IMR-90 (cell line): ENCODE results near the gene LRCOL1. TPM values are rescaled to one million over a fixed set of nuclear protein-coding genes. Genes with fewer than 3 reads are reported as not detected.

ENCODE experiments used
- ATAC-seq: fragments of 200-7000 bp; cut with Tn5 transposase; 2 replicates; pipeline ENCODE4 v1.9.1; 2020; ENCODE audit warnings: low read depth, mild to moderate bottlenecking, moderate library complexity
- BruUV-seq: library from RNA; stranded (reverse); fragments of 400-500 nt; replicated peaks from 2 replicates; lab custom pipeline; 2021; lab: Mats Ljungman, UMichigan
- CTCF ChIA-PET: fragments of 300-600 bp; formaldehyde crosslinking; extraction: SDS; loops from one replicate; lab custom pipeline; 2021; ENCODE audit warnings: antibody characterized with exemption; lab: Yijun Ruan, JAX
- POLR2A ChIA-PET: fragments of 300-600 bp; sonication (Branson Sonifier 250); formaldehyde crosslinking; loops from one replicate; lab custom pipeline; 2022; ENCODE audit warnings: antibody characterized with exemption; ENCODE audit not compliant: unreplicated experiment; lab: Charles Lee
- DNase-seq: peaks from one replicate; pipeline ENCODE4 v3.0.0; 2013
- H2AFZ ChIP-seq: replicated peaks from 2 replicates; pipeline ENCODE3; 2013; ENCODE audit warnings: low read length, mild to moderate bottlenecking; ENCODE audit not compliant: poor library complexity
- H2AK5ac ChIP-seq: 2 replicates; pipeline ENCODE4 v1.6.1; 2013; ENCODE audit warnings: low read depth, low read length, inconsistent platforms
- H2AK9ac ChIP-seq: replicated peaks from 2 replicates; pipeline ENCODE3; 2013; ENCODE audit warnings: mild to moderate bottlenecking, low read depth, low read length, moderate library complexity; ENCODE audit not compliant: poor library complexity
- H2BK120ac ChIP-seq: 2 replicates; pipeline ENCODE4 v1.6.1; 2013; ENCODE audit warnings: low read depth, low read length, inconsistent platforms
- H2BK15ac ChIP-seq: 3 replicates; pipeline ENCODE4 v1.6.1; 2013; ENCODE audit warnings: low read depth, low read length, inconsistent platforms
- H2BK20ac ChIP-seq: 2 replicates; pipeline ENCODE4 v1.6.1; 2013; ENCODE audit warnings: low read depth, mild to moderate bottlenecking, inconsistent platforms, low read length, moderate library complexity
- H2BK5ac ChIP-seq: 2 replicates; pipeline ENCODE4 v1.6.1; 2013; ENCODE audit warnings: mild to moderate bottlenecking, low read depth, low read length, inconsistent platforms; ENCODE audit not compliant: poor library complexity, severe bottlenecking
- H3K14ac ChIP-seq: replicated peaks from 2 replicates; pipeline ENCODE4 v1.6.1; 2013; ENCODE audit warnings: low read depth, low read length, inconsistent platforms
- H3K18ac ChIP-seq: 2 replicates; pipeline ENCODE4 v1.6.1; 2013; ENCODE audit warnings: low read depth, low read length, control low read depth
- H3K23ac ChIP-seq: 2 replicates; pipeline ENCODE4 v1.6.1; 2013; ENCODE audit warnings: low read depth, low read length, inconsistent platforms
- H3K27ac ChIP-seq: 2 replicates; pipeline ENCODE4 v1.5.1; 2013; ENCODE audit warnings: mild to moderate bottlenecking, control low read depth, low read length; ENCODE audit not compliant: insufficient read depth
- H3K27me3 ChIP-seq: 2 replicates; pipeline ENCODE4 v1.6.1; 2013; ENCODE audit warnings: low read length; ENCODE audit not compliant: control insufficient read depth, insufficient read depth
- H3K36me3 ChIP-seq: 2 replicates; pipeline ENCODE4 v1.6.1; 2013; ENCODE audit warnings: low read length, mixed read lengths; ENCODE audit not compliant: control insufficient read depth, insufficient read depth
- H3K4ac ChIP-seq: 2 replicates; pipeline ENCODE4 v1.6.1; 2013; ENCODE audit warnings: low read depth, low read length, inconsistent platforms
- H3K4me1 ChIP-seq: 2 replicates; pipeline ENCODE4 v1.6.1; 2013; ENCODE audit warnings: low read length, mixed read lengths; ENCODE audit not compliant: control insufficient read depth, insufficient read depth
- H3K4me2 ChIP-seq: 2 replicates; pipeline ENCODE4 v1.6.1; 2013; ENCODE audit warnings: low read depth, mild to moderate bottlenecking, control low read depth, low read length, moderate library complexity
- H3K4me3 ChIP-seq: 2 replicates; pipeline ENCODE4 v1.5.1; 2013; ENCODE audit warnings: low read depth, mild to moderate bottlenecking, control low read depth, low read length, moderate library complexity; ENCODE audit not compliant: insufficient read depth
- H3K56ac ChIP-seq: 2 replicates; pipeline ENCODE4 v1.6.1; 2013; ENCODE audit warnings: low read length, inconsistent platforms; ENCODE audit not compliant: insufficient read depth; ENCODE audit errors: extremely low read depth
- H3K79me1 ChIP-seq, 2 experiments: 2 replicates each; pipeline ENCODE4 v1.6.1; 2013; ENCODE audit warnings: low read length in 2 of 2, inconsistent platforms in 1 of 2, low read depth in 1 of 2
- H3K9ac ChIP-seq: 2 replicates; pipeline ENCODE4 v1.6.1; 2013; ENCODE audit warnings: low read depth, low read length, control low read depth
- H3K9me1 ChIP-seq: 2 replicates; pipeline ENCODE4 v1.6.1; 2013; ENCODE audit warnings: low read length, inconsistent platforms; ENCODE audit not compliant: insufficient read depth
- H3K9me3 ChIP-seq: 2 replicates; pipeline ENCODE4 v1.6.1; 2013; ENCODE audit warnings: low read length; ENCODE audit not compliant: control insufficient read depth, insufficient read depth
- H4K20me1 ChIP-seq: 2 replicates; pipeline ENCODE4 v1.6.1; 2013; ENCODE audit warnings: low read length, inconsistent platforms; ENCODE audit not compliant: insufficient read depth
- H4K5ac ChIP-seq: 2 replicates; pipeline ENCODE4 v1.6.1; 2013; ENCODE audit warnings: mild to moderate bottlenecking, low read depth, low read length, control low read depth
- H4K8ac ChIP-seq, 2 experiments: 2 replicates each; pipeline ENCODE4 v1.6.1; 2013; ENCODE audit warnings: low read depth in 2 of 2, low read length in 2 of 2, control low read depth in 1 of 2, inconsistent platforms in 1 of 2
- H4K91ac ChIP-seq: 2 replicates; pipeline ENCODE4 v1.6.1; 2013; ENCODE audit warnings: low read depth, low read length, inconsistent platforms; ENCODE audit not compliant: insufficient read depth
- FOS ChIP-seq: fragments of 150-350 bp; IDR thresholded peaks from 2 replicates; pipeline ENCODE4 v1.6.1; 2016; ENCODE audit warnings: low read depth, low read length
- MAFK ChIP-seq: IDR thresholded peaks from 2 replicates; pipeline ENCODE4 v1.6.1; 2012; ENCODE audit warnings: low read depth, low read length, improper control_type of control experiment
- WGBS, 2 experiments: methylation state at CpG; one replicate each; pipeline versions ENCODE4 v1.1.5 to v1.1.7; 2013; ENCODE audit warnings: missing lambda C conversion rate in 2 of 2; ENCODE audit not compliant: insufficient read length in 1 of 2; ENCODE audit errors: extremely low coverage in 2 of 2; 5-methylcytosine and 5-hydroxymethylcytosine counted together
- dilution Hi-C: fragments of 300-500 bp; cut with HindIII; formaldehyde crosslinking; loops from one replicate; pipeline ENCODE4 v1.14.3; 2018; ENCODE audit warnings: low sequenced_read_pairs; ENCODE audit not compliant: unreplicated experiment
- in situ Hi-C: fragments of 300-500 bp; cut with MboI; formaldehyde crosslinking; loops from 3 replicates; pipeline ENCODE4 v1.14.3; 2019; ENCODE audit warnings: low sequenced_read_pairs, inconsistent platforms, mixed read lengths
- intact Hi-C: fragments of 100-400 bp; cut with micrococcal nuclease; formaldehyde crosslinking; loops from 2 replicates; pipeline ENCODE4 v1.10.0; 2022
- polyA plus RNA-seq, 3 experiments: library from polyadenylated mRNA; depleted of rRNA; stranded (reverse); fragments of >200 nt; gene quantifications; 2 replicates each; pipeline ENCODE4 v1.2.3, GENCODE V29; 2012; ENCODE audit warnings: low replicate concordance in 1 of 3
- total RNA-seq: library from RNA; depleted of rRNA; stranded (reverse); fragments of >200 nt; gene quantifications from 2 replicates; pipeline ENCODE4 v1.2.3, GENCODE V29; 2012
- TF ChIP-seq, protein P1 (sequence below): conservative IDR thresholded peaks from 2 replicates; pipeline ENCODE4 v1.5.1; 2012; ENCODE audit warnings: mild to moderate bottlenecking, low read depth, low read length, improper control_type of control experiment

Gene LRCOL1
- total and polyA plus RNA-seq, 2 of the 4 experiments (the other 2 are of a cell fraction) = 1.0 TPM; not detected in 1

DNA sequence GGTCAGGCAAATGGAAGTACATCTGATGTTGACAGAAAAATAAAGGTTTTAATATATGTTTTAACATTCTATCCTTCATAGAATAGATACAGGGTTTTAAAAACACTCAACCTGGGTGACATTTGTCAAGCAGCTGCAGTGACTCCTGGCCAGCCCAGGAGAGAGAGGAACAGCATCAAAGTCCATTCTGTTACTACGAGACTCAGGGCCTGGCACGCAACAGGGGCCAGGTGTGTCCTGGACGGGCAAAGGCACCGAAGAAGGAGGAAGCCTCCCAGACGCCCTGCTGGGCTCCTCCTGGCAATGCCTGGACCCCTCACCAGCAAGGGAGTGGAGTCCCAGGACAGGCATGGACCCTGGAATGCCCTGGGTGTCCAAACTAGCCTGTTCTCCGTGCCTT, 22.1 kb downstream of the LRCOL1 start:
- 83% methylated on average over 4 of the region's 6 CpGs; no CpG with 5 or more reads in 1 of the 2 experiments for WGBS, 2 experiments
- Histone ChIP-seq H3K9me3 (peaks cover 5% of the 10 kb centered on the region; the same call in 1 of the 2 replicates), H3K27ac (no peak overlapping the region), H3K56ac (no peak overlapping the region), H2BK20ac (no peak overlapping the region), H3K4me1 (no peaks in the 10 kb centered on the region), H3K4me2 (no peak overlapping the region), H4K5ac (no peak overlapping the region), H3K14ac (no peak overlapping the region), H4K20me1 (no peaks in the 10 kb centered on the region), H2AK9ac (no peak overlapping the region), H3K9ac (no peak overlapping the region), H4K91ac (no peak overlapping the region), H3K23ac (no peak overlapping the region), H3K79me1 (no peaks in the 10 kb centered on the region), H3K27me3 (peaks cover 6% of the 10 kb centered on the region; the same call in 1 of the 2 replicates), H3K4ac (no peak overlapping the region), H3K36me3 (peaks cover 5% of the 10 kb centered on the region; the same call in 1 of the 2 replicates), H2BK5ac (no peak overlapping the region), H3K18ac (no peak overlapping the region), H2BK15ac (no peak overlapping the region), H2AK5ac (no peak overlapping the region), H2BK120ac (no peak overlapping the region), H2AFZ (no peak overlapping the region), H3K9me1 (no peaks in the 10 kb centered on the region), H3K4me3 (no peak overlapping the region), H4K8ac (no peak overlapping the region)
- intact Hi-C loops (no loop called here), in situ Hi-C loops (no loop called here), dilution Hi-C loops (no loop called here)
- no TSS peak for BruUV-seq
- TF ChIP-seq, protein P1, sequence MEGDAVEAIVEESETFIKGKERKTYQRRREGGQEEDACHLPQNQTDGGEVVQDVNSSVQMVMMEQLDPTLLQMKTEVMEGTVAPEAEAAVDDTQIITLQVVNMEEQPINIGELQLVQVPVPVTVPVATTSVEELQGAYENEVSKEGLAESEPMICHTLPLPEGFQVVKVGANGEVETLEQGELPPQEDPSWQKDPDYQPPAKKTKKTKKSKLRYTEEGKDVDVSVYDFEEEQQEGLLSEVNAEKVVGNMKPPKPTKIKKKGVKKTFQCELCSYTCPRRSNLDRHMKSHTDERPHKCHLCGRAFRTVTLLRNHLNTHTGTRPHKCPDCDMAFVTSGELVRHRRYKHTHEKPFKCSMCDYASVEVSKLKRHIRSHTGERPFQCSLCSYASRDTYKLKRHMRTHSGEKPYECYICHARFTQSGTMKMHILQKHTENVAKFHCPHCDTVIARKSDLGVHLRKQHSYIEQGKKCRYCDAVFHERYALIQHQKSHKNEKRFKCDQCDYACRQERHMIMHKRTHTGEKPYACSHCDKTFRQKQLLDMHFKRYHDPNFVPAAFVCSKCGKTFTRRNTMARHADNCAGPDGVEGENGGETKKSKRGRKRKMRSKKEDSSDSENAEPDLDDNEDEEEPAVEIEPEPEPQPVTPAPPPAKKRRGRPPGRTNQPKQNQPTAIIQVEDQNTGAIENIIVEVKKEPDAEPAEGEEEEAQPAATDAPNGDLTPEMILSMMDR = no peak
- TF ChIP-seq FOS = no peak
- no peak for TF ChIP-seq MAFK
- DNase-seq (no peak), ATAC-seq (no peak)
- ChIA-PET CTCF (no interaction called here), POLR2A (no interaction called here)
